CD8-positive, alpha-beta memory T cell (primary cell): Measurements from ENCODE around the gene RAD51B. TPM values are rescaled to one million over a fixed set of nuclear protein-coding genes. Genes with fewer than 3 reads are reported as not detected.

Source experiments
- CTCF ChIA-PET: fragments of 350-600 bp; sonication (Branson Sonifier 250); formaldehyde crosslinking; loops from one replicate; lab custom pipeline; 2021; ENCODE audit warnings: antibody characterized with exemption; lab: Charles Lee
- POLR2A ChIA-PET: fragments of 350-600 bp; sonication (Branson Sonifier 250); formaldehyde crosslinking; loops from one replicate; lab custom pipeline; 2021; ENCODE audit warnings: antibody characterized with exemption; lab: Charles Lee
- DNase-seq, 5 donors: peaks; one replicate each; pipeline versions ENCODE4 v3.0.0 to v3.0.0-alpha.2; 2020 to 2022; ENCODE audit warnings: mixed read lengths in 1 of 5
- H3K27ac ChIP-seq: one replicate; pipeline ENCODE4 v1.7.0; 2013; ENCODE audit warnings: low read depth, mild to moderate bottlenecking, low read length, moderate library complexity
- H3K27me3 ChIP-seq: 2 replicates; pipeline ENCODE4 v1.7.0; 2013; ENCODE audit warnings: low read length, mild to moderate bottlenecking; ENCODE audit not compliant: insufficient read depth, poor library complexity, severe bottlenecking
- H3K36me3 ChIP-seq: 2 replicates; pipeline ENCODE4 v1.7.0; 2013; ENCODE audit warnings: mild to moderate bottlenecking, low read length, moderate library complexity; ENCODE audit not compliant: insufficient read depth
- H3K4me1 ChIP-seq: 2 replicates; pipeline ENCODE4 v1.7.0; 2013; ENCODE audit warnings: mild to moderate bottlenecking, low read length, moderate library complexity; ENCODE audit not compliant: insufficient read depth
- H3K4me3 ChIP-seq: 2 replicates; pipeline ENCODE4 v1.7.0; 2013; ENCODE audit warnings: mild to moderate bottlenecking, low read length
- H3K9me3 ChIP-seq: 2 replicates; pipeline ENCODE4 v1.7.0; 2013; ENCODE audit warnings: mild to moderate bottlenecking, low read length
- H3K27ac Mint-ChIP-seq, 8 donors: one replicate each; pipeline ENCODE4 v1.8.0; 2020 to 2021; ENCODE audit warnings: mixed read lengths in 8 of 8, mild to moderate bottlenecking in 6 of 8, inconsistent platforms in 3 of 8, moderate library complexity in 3 of 8
- H3K27me3 Mint-ChIP-seq, 2 donors: one replicate each; pipeline ENCODE4 v1.8.0; 2020 to 2021; ENCODE audit warnings: mixed read lengths in 2 of 2, mild to moderate bottlenecking in 1 of 2, moderate library complexity in 1 of 2
- H3K36me3 Mint-ChIP-seq, 3 donors: one replicate each; pipeline ENCODE4 v1.8.0; 2020 to 2021; ENCODE audit warnings: mixed read lengths in 3 of 3, inconsistent platforms in 1 of 3, mild to moderate bottlenecking in 1 of 3
- H3K4me1 Mint-ChIP-seq, 3 donors: one replicate each; pipeline ENCODE4 v1.8.0; 2020 to 2021; ENCODE audit warnings: mixed read lengths in 3 of 3, inconsistent platforms in 1 of 3, mild to moderate bottlenecking in 1 of 3
- H3K4me3 Mint-ChIP-seq, 7 donors: one replicate each; pipeline ENCODE4 v1.8.0; 2020 to 2021; ENCODE audit warnings: mixed read lengths in 7 of 7, mild to moderate bottlenecking in 6 of 7, moderate library complexity in 4 of 7, inconsistent platforms in 2 of 7
- H3K9me3 Mint-ChIP-seq, 5 donors: one replicate each; pipeline ENCODE4 v1.8.0; 2020 to 2022; ENCODE audit warnings: mixed read lengths in 5 of 5, mild to moderate bottlenecking in 3 of 5, moderate library complexity in 2 of 5, inconsistent platforms in 1 of 5
- polyA plus RNA-seq: library from polyadenylated mRNA; unstranded; fragments of 300-500 nt; fragmentation: Illumina TruSeq; gene quantifications from one replicate; pipeline ENCODE4 v1.2.3, GENCODE V29; 2021
- total RNA-seq, 2 experiments: library from RNA; stranded (reverse); gene quantifications; one replicate each; pipeline ENCODE4 v1.2.3, GENCODE V29; 2021

The RAD51B gene
- total and polyA plus RNA-seq, 3 experiments from 2014 or later, result 15.7 to 22.9 (median 17.4) TPM

GRCh38 chr14:68014771-68015170 is 195.2 kb downstream of the RAD51B start:
- no peak for DNase-seq
- H3K27me3 Mint-ChIP-seq, result no peaks in the 10 kb centered on the region
- POLR2A ChIA-PET, result no interaction called here
- H3K4me3 ChIP-seq, result no peak overlapping the region
- H3K36me3 Mint-ChIP-seq, result peaks cover 0 to 8% (median 0%) of the 10 kb centered on the region in 3 donors
- no peaks in the 10 kb centered on the region for H3K9me3 ChIP-seq
- H3K4me1 Mint-ChIP-seq, result no peaks in the 10 kb centered on the region
- H3K4me3 Mint-ChIP-seq, result no peak overlapping the region
- peaks cover 0 to 5% (median 2%) of the 10 kb centered on the region in 5 donors for H3K9me3 Mint-ChIP-seq
- CTCF ChIA-PET, result no interaction called here
- no peaks in the 10 kb centered on the region for H3K27me3 ChIP-seq
- H3K4me1 ChIP-seq, result no peaks in the 10 kb centered on the region
- no peaks in the 10 kb centered on the region for H3K36me3 ChIP-seq
- H3K27ac Mint-ChIP-seq, result no peak overlapping the region
- no peak overlapping the region for H3K27ac ChIP-seq

- Histone ChIP-seq H3K4me3 (no peak overlapping the region), H3K36me3 (no peaks in the 10 kb centered on the region), H3K27ac (no peak overlapping the region), H3K4me1 (no peaks in the 10 kb centered on the region), H3K27me3 (no peaks in the 10 kb centered on the region), H3K9me3 (no peaks in the 10 kb centered on the region)
- no peak for DNase-seq
- Mint-ChIP-seq H3K36me3 (peaks cover 0 to 8% (median 0%) of the 10 kb centered on the region in 3 donors), H3K4me3 (no peak overlapping the region), H3K4me1 (no peaks in the 10 kb centered on the region), H3K9me3 (peaks cover 0 to 5% (median 2%) of the 10 kb centered on the region in 5 donors), H3K27ac (no peak overlapping the region), H3K27me3 (no peaks in the 10 kb centered on the region)
- ChIA-PET POLR2A (no interaction called here), CTCF (no interaction called here)
Observed at GRCh38 chr14:68015356-68016254, 196.0 kb downstream of the RAD51B start.

- Histone ChIP-seq H3K4me1 (no peaks in the 10 kb centered on the region), H3K4me3 (no peak overlapping the region), H3K9me3 (no peaks in the 10 kb centered on the region), H3K27ac (no peak overlapping the region), H3K36me3 (no peaks in the 10 kb centered on the region), H3K27me3 (no peaks in the 10 kb centered on the region)
- Mint-ChIP-seq H3K27ac (no peak overlapping the region), H3K27me3 (no peaks in the 10 kb centered on the region), H3K9me3 (peaks cover 0 to 5% (median 2%) of the 10 kb centered on the region in 5 donors), H3K4me3 (no peak overlapping the region), H3K36me3 (peaks cover 0 to 8% (median under 1%) of the 10 kb centered on the region in 3 donors), H3K4me1 (no peaks in the 10 kb centered on the region)
- ChIA-PET POLR2A (no interaction called here), CTCF (no interaction called here)
- DNase-seq, result no peak
Observed at GRCh38 chr14:68016255-68016914, 196.8 kb downstream of the RAD51B start.

- H3K27ac Mint-ChIP-seq, result no peak overlapping the region
- peaks cover 6 to 16% (median 12%) of the 10 kb centered on the region in 5 donors for H3K9me3 Mint-ChIP-seq
- no peak for DNase-seq
- H3K27ac ChIP-seq, result no peak overlapping the region
- no peaks in the 10 kb centered on the region for H3K9me3 ChIP-seq
- H3K4me1 Mint-ChIP-seq, result no peaks in the 10 kb centered on the region
- H3K27me3 Mint-ChIP-seq, result no peaks in the 10 kb centered on the region
- peaks cover 4 to 27% (median 7%) of the 10 kb centered on the region in 3 donors for H3K36me3 Mint-ChIP-seq
- ChIA-PET POLR2A (no interaction called here), CTCF (no interaction called here)
- H3K27me3 ChIP-seq, result no peaks in the 10 kb centered on the region
- no peak overlapping the region for H3K4me3 Mint-ChIP-seq
- H3K4me1 ChIP-seq, result no peaks in the 10 kb centered on the region
- H3K36me3 ChIP-seq, result no peaks in the 10 kb centered on the region
- H3K4me3 ChIP-seq, result no peak overlapping the region
Observed at GRCh38 chr14:68018598-68018997, 199.0 kb downstream of the RAD51B start.

- peaks cover 10 to 16% (median 11%) of the 10 kb centered on the region in 5 donors for H3K9me3 Mint-ChIP-seq
- H3K27ac Mint-ChIP-seq, result no peak overlapping the region
- no peaks in the 10 kb centered on the region for H3K36me3 ChIP-seq
- H3K9me3 ChIP-seq, result no peaks in the 10 kb centered on the region
- H3K4me1 ChIP-seq, result no peaks in the 10 kb centered on the region
- ChIA-PET POLR2A (no interaction called here), CTCF (no interaction called here)
- no peak overlapping the region for H3K4me3 Mint-ChIP-seq
- DNase-seq, result no peak
- no peaks in the 10 kb centered on the region for H3K4me1 Mint-ChIP-seq
- H3K27me3 ChIP-seq, result no peaks in the 10 kb centered on the region
- H3K27ac ChIP-seq, result no peak overlapping the region
- no peaks in the 10 kb centered on the region for H3K27me3 Mint-ChIP-seq
- H3K4me3 ChIP-seq, result no peak overlapping the region
- peaks cover 5 to 35% (median 8%) of the 10 kb centered on the region in 3 donors for H3K36me3 Mint-ChIP-seq
Observed at GRCh38 chr14:68020493-68020892, 200.9 kb downstream of the RAD51B start.

GRCh38 chr14:68020999-68021663 is 201.6 kb downstream of the RAD51B start:
- no peaks in the 10 kb centered on the region for H3K9me3 ChIP-seq
- no peaks in the 10 kb centered on the region for H3K36me3 ChIP-seq
- no peaks in the 10 kb centered on the region for H3K4me1 ChIP-seq
- CTCF ChIA-PET, result no interaction called here
- DNase-seq, result no peak
- POLR2A ChIA-PET, result no interaction called here
- no peak overlapping the region for H3K4me3 ChIP-seq
- Mint-ChIP-seq H3K9me3 (peaks cover 10 to 16% (median 11%) of the 10 kb centered on the region in 5 donors), H3K36me3 (peaks cover 5 to 32% (median 8%) of the 10 kb centered on the region in 3 donors), H3K4me1 (no peaks in the 10 kb centered on the region), H3K4me3 (no peak overlapping the region), H3K27ac (no peak overlapping the region), H3K27me3 (no peaks in the 10 kb centered on the region)
- no peak overlapping the region for H3K27ac ChIP-seq
- no peaks in the 10 kb centered on the region for H3K27me3 ChIP-seq

- no peaks in the 10 kb centered on the region for H3K4me1 Mint-ChIP-seq
- peaks cover 5% of the 10 kb centered on the region for H3K9me3 ChIP-seq
- H3K36me3 ChIP-seq, result no peaks in the 10 kb centered on the region
- no peak overlapping the region for H3K4me3 ChIP-seq
- peaks cover 5 to 53% (median 14%) of the 10 kb centered on the region in 3 donors for H3K36me3 Mint-ChIP-seq
- no peaks in the 10 kb centered on the region for H3K27me3 ChIP-seq
- no peaks in the 10 kb centered on the region for H3K27me3 Mint-ChIP-seq
- H3K4me3 Mint-ChIP-seq, result no peak overlapping the region
- CTCF ChIA-PET, result no interaction called here
- no peaks in the 10 kb centered on the region for H3K4me1 ChIP-seq
- DNase-seq, result no peak
- no peak overlapping the region for H3K27ac Mint-ChIP-seq
- no peak overlapping the region for H3K27ac ChIP-seq
- POLR2A ChIA-PET, result no interaction called here
- H3K9me3 Mint-ChIP-seq, result peaks cover 8 to 18% (median 13%) of the 10 kb centered on the region in 5 donors
Observed at GRCh38 chr14:68027276-68027675, 207.7 kb downstream of the RAD51B start.

GRCh38 chr14:68028075-68028474 is 208.5 kb downstream of the RAD51B start:
- Mint-ChIP-seq H3K27ac (no peak overlapping the region), H3K9me3 (peaks cover 5 to 13% (median 7%) of the 10 kb centered on the region in 5 donors), H3K36me3 (peaks cover 3 to 45% (median 11%) of the 10 kb centered on the region in 3 donors), H3K27me3 (no peaks in the 10 kb centered on the region), H3K4me1 (no peaks in the 10 kb centered on the region), H3K4me3 (no peak overlapping the region)
- no peak for DNase-seq
- Histone ChIP-seq H3K4me3 (no peak overlapping the region), H3K9me3 (peaks cover 5% of the 10 kb centered on the region), H3K27ac (no peak overlapping the region), H3K36me3 (no peaks in the 10 kb centered on the region), H3K4me1 (no peaks in the 10 kb centered on the region), H3K27me3 (no peaks in the 10 kb centered on the region)
- POLR2A ChIA-PET, result no interaction called here
- CTCF ChIA-PET, result no interaction called here
